HL-60 (cell line): ENCODE data around the gene ANO7.
A peak's percentile ranks its signal among the peaks of the same experiment; 100 is the strongest.

ENCODE experiments used
- DNase-seq, 2 experiments: peaks; one replicate each; pipeline ENCODE4 v3.0.0-alpha.2; 2010 to 2020; ENCODE audit warnings: low read depth in 1 of 2, low spot score in 1 of 2
- H3K27ac ChIP-seq: fragments of 250-450 bp; sonication (Bioruptor Pico); replicated peaks from 2 replicates; pipeline ENCODE4 v1.5.1; 2020; ENCODE audit warnings: mild to moderate bottlenecking, moderate library complexity
- H3K27me3 ChIP-seq: fragments of 250-450 bp; sonication (Bioruptor Pico); 2 replicates; pipeline ENCODE4 v1.5.1; 2021; ENCODE audit warnings: mild to moderate bottlenecking, moderate library complexity; ENCODE audit not compliant: insufficient read depth, poor library complexity, severe bottlenecking
- H3K4me3 ChIP-seq: replicated peaks from 2 replicates; pipeline ENCODE4 v1.5.1; 2011; ENCODE audit warnings: mild to moderate bottlenecking, control low read depth, low read length; ENCODE audit not compliant: insufficient read depth
- GABPA ChIP-seq: IDR thresholded peaks from 2 replicates; pipeline ENCODE4 v1.6.1; 2012; ENCODE audit warnings: low read depth
- POLR2AphosphoS5 ChIP-seq: IDR thresholded peaks from 2 replicates; pipeline ENCODE4 v1.6.1; 2012; ENCODE audit warnings: low read depth
- REST ChIP-seq: IDR thresholded peaks from 2 replicates; pipeline ENCODE4 v1.6.1; 2012; ENCODE audit warnings: low read depth; ENCODE audit not compliant: insufficient replicate concordance
- SPI1 ChIP-seq: IDR thresholded peaks from 2 replicates; pipeline ENCODE4 v1.6.1; 2012; ENCODE audit warnings: low read depth, mild to moderate bottlenecking, borderline replicate concordance
- TF ChIP-seq, protein P1 (sequence below): IDR thresholded peaks from one replicate; pipeline ENCODE4 v1.5.1; 2011; ENCODE audit warnings: low read length, control low read depth, inconsistent platforms; ENCODE audit not compliant: insufficient read depth

Gene ANO7

DNA sequence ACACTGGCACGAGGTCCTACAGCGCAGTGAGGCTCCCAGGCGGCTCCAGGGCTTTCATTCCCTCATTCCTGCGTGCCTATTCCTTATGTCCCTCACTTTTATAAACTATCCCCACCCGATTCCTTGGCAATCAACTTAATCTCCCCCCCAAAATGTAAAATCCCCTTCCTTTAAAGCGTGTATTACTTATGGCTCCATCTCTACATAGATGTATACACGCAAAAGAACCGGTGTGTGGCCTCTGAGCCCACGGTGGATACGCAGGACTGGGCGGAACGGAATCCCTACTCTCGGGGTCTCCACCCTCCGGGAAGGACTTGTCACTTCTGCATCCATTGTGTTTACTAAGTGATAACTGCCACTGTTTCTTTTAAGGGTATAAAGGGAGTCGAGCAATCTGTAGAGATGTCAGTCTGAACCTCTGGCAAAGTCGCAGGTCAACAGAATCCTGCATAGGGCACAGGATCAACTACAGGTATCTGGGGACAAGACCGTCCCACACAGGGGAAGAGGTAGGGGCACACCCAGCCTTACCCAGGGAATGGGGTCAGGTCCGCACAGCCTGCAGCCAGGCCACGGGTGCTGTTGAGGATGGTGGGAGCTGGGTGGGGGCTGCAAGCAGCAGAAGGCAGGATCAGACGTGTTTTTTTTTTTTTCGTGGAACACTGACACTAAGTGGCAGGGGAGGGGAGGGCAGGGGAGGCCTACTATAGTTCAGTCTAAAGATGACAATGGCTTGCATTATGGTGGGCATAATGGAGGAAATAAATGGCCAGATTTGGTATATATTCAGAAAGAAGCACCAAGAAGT is 84.9 kb downstream of the ANO7 start:
- Histone ChIP-seq H3K27me3 (no peaks in the 10 kb centered on the region), H3K27ac (no peak overlapping the region), H3K4me3 (peak overlapping the region; percentile 68)
- TF ChIP-seq REST (no peak), POLR2AphosphoS5 (no peak), GABPA (no peak), SPI1 (no peak)
- TF ChIP-seq, protein P1, sequence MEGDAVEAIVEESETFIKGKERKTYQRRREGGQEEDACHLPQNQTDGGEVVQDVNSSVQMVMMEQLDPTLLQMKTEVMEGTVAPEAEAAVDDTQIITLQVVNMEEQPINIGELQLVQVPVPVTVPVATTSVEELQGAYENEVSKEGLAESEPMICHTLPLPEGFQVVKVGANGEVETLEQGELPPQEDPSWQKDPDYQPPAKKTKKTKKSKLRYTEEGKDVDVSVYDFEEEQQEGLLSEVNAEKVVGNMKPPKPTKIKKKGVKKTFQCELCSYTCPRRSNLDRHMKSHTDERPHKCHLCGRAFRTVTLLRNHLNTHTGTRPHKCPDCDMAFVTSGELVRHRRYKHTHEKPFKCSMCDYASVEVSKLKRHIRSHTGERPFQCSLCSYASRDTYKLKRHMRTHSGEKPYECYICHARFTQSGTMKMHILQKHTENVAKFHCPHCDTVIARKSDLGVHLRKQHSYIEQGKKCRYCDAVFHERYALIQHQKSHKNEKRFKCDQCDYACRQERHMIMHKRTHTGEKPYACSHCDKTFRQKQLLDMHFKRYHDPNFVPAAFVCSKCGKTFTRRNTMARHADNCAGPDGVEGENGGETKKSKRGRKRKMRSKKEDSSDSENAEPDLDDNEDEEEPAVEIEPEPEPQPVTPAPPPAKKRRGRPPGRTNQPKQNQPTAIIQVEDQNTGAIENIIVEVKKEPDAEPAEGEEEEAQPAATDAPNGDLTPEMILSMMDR, result no peak
- DNase-seq, result no peak

DNA sequence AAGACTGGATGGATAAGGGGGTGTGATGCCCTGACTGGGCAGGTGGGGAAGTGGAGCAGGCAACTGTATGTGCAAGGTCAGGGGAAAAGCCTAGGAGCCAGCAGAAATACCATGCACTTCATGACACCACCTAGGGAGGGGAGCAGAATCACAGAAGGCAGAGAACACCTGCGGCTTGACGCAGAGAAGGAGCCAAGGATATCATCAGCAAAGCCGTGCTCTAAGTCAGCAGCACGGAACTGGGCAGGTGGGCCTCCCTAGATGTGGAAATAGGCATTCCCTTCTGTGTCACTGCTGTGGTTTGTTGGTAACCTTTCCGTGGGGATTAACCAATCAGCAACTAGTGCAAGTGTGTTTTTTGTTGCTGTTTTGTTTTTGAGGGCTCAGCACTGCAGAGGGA is 85.7 kb downstream of the ANO7 start:
- no peak for TF ChIP-seq SPI1
- TF ChIP-seq POLR2AphosphoS5, result no peak
- no peak for TF ChIP-seq REST
- TF ChIP-seq GABPA, result no peak
- TF ChIP-seq, protein P1, result no peak
- peak in 1 of 2 experiments; percentile 36 for DNase-seq
- Histone ChIP-seq H3K27me3 (no peaks in the 10 kb centered on the region), H3K27ac (no peak overlapping the region), H3K4me3 (no peak overlapping the region)
